Cerebellar nuclear complex (tissue), 1 donor: ENCODE data around the gene CCDC197.

ENCODE experiments used
- DNase-seq, 2 experiments: peaks; one replicate each; lab custom pipeline; 2025; lab: John Stamatoyannopoulos, UW

Gene CCDC197

DNA sequence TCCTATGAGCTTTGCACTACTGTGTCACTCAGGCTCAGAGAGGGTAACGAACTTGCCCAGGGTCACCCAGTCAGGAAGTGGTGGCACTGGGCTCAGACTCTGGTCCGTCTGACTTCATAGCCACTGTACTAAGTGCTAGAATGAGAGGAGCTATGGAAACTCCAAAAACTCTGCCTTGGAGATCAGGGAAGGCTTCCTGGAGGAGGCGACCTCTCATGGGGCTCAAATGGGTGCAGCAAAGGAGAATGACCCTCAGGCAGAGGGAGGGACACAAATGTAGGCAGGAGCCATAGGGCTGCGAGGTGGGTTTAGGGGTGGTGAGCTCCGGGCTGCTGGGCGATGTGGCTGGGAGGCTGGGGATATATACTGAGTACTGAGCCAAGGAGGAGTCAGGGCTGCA is 3.2 kb downstream of the CCDC197 start:
- DNase-seq: no peak

DNA sequence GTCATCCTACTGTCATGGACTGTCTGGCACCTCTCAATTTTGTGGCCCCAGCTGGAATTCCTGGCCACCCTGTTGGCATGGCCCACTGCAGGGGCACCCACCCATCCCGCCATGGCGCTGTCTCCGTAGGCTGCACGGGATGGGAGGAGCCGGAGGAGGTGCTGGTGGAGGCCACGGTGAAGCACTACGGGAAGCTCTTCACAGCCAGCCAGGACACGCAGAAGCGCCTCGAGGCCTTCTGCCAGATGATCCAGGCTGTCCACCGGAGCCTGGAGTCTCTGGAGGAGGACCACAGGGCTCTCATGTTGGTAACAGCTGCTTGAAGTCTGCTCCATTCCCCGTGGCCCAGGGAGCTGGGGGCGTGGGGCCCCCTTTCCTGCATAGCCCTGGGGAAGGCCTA is 3.9 kb downstream of the CCDC197 start:
- no peak for DNase-seq

DNA sequence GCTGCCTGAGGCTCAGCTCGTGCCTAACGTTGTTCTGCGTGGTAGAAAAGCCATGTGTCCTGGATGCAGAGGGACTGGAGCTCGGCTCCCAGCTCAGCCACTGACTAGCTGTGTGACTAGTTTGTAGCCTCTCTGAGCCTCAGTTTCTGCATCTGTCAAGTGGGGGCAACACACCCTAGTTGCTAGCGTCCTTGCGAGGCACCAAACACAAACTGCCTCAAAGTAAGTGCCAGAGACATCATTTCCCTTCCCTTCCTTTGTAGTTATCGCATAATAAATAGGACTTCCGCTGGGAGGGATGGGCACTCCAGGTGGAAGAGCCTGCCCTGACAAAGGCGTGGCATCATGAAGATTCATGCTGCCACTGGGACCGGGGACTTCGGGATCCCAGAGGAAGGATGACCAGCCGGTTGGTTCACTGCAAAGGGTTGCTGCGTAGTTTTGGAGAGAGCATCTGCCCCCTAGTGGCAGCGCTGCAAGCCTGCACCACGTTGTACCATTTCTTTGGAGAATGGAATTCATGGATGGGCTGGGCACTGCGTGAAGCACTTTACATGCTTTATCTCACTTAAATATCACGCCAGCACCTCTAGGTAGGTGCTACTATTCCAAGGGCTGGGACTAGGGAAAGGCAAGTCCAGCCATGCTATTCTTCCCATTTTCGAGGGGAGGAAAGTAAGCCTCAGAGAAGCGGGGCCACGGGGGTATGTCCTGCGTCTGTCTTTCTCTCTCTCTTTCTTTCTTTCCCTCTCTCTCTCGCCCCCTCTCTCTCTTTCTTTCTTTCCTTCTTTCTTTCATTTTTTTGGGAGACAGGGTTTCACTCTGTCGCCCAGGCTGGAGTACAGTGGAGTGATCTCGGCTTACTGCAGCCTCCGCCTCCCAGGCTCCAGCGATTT is 4.6 kb downstream of the CCDC197 start:
- DNase-seq: peak in 1 of 2 experiments; percentile 10

DNA sequence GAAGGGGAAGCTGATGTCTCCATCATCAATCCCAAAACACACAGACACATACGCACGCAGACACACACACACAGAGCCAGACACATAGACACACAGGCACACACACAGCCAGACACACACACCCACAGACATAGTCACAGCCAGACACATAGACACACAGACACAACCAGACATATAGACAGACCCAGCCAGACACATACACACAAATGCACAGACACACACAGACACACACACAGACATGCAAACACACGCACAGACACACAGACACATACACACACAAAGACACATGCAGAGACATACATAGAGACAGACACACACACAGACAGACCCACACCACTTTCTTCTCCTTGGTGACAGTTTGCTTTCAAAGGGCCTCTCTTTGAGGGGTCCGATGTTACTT is 6.3 kb downstream of the CCDC197 start:
- no peak for DNase-seq

DNA sequence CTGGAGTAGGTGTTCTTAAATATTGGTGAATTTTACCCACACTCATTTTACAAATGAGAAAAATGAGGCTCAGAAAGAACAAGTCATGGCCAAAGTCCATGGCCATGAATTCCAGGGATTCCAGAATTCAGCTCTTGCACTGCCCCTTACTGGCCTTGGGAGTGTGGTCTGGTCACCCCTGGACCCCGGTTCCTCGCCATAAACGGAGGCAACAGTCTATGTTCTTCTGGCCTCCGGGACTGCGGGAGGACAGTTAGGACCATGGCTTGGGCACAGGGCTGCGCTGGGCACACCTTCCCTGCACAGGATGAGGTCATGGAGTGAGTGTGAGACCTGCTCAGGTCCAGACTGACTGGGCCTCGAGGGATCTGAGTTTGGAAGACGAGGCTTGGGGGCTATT is 6.9 kb downstream of the CCDC197 start:
- no peak for DNase-seq

DNA sequence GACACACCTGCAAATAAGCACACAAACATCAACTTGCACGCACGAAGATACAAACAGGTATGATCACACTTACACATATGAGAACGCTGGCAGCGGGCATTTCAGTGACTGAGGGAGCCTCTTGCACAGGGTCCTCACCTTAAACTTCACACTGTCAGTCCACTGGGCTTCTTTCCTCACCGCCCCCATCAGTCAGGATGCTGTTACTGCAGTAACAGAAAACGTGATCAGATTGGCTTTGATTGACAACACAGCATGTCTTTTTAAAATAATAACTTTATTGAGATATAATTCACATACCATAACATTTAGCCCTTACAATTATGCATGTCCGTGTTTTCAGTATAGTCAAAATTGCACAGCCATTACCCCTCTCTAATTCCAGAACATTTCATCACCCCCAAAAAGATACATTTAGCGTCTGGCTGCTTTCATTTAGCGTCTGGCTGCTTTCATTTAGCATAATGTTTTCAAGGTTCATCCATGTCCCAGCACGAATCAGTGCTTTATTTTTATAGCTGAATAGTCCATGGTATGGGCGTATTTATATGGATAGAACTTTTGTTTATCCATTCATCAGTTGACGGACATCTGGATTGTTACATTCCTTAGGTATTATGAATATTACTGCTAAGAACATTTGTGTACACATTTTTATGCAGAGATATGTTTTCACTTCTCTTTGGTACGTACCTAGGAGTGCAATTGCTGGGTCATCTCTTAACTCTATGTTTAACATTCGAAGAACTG is 8.4 kb downstream of the CCDC197 start:
- DNase-seq: no peak

DNA sequence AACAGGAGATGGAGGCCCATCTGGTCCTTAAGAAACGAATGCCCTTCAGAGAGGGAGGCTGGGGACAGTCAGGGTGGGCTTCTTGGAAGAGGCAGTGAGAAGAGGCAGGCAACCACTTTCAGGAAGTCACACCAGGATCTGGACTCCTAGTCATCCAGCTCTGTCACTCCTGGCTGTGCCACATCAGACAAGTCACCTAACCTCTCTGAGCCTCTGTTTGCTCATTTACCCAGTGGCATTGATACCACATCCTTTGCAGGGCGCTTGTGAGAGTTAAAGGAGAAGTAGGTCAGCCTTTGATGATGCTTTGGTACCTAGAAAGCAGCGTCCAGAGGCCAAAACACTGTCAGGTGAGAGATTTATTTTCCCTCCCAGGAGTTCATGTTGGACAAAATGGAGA is 11.1 kb downstream of the CCDC197 start:
- no peak for DNase-seq

DNA sequence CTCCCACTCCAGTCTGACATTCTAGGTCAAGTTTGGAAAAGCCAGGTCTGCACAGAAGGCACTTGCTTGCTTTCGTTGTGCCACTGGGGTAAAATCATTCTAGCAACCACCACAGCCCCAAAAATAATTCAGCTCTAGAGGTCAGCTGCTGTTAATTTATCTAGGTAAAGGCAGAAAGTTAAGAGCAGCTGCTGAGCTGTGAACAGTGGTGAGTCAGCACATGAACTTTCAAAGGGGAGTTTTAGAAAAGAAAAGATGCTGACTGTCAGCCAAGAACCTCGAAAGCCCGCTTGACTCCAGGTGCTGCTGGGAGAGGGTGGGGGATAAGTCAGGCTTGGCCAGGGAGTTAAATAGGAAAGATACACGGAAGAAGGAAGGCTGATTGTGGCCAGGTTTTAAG is 12.7 kb downstream of the CCDC197 start:
- no peak for DNase-seq

DNA sequence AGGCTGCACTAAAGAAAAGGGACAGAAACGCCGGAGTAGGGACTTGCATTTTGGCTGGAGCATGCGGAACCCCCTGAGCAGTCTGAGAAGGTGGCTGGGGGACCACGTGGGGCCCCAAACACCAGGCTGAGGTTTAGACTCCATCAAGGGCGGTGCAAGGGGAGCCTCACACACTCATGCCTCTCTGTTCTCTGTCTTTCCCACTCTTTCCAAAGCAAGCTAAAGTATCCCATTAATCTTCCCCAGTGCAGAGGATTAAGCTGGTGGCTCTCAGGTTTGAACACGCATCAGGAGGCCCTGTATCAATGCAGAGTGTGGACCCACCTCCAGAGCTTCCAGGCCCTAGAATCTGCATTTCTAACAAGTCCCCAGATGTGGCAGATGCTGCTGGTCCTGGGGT is 13.5 kb downstream of the CCDC197 start:
- DNase-seq: no peak

DNA sequence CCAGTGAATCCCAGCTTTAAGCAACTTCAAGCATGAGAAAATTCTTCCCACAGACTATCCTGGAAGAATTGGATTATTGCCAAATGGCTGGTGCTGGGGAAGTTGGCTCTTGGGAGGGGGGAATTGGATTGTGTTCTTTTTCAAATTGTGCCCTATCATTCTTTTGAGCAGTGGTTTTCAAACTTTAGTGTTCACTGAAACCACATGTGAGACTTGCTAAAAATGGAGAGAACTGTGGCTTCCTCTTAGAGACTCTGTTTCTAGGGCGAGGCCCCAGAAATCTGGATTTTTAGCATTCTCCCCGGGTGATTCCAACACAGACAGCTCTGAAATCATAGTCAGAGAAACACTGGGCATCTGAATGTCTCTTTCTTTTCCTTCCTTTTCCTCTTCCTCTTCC is 14.7 kb downstream of the CCDC197 start:
- DNase-seq: no peak

DNA sequence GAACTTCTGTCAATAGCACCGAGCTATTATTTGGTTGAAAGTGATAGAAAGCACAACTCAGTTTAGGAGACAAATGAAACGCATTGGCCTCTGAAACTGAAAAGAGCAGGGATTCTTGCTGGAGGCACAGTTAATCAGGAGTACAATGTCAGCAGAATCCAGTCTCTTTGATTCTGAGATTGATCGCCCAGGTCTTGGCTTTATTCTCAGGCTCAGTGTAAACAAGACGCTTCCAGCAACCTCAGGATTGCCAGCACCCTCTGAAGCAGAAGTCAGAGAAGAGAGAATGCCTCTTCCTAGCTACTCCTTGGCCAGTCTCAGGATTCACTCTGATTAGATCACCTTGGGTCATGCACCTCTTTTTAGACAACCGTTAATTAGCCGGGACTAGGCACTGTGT is 17.3 kb downstream of the CCDC197 start:
- no peak for DNase-seq

DNA sequence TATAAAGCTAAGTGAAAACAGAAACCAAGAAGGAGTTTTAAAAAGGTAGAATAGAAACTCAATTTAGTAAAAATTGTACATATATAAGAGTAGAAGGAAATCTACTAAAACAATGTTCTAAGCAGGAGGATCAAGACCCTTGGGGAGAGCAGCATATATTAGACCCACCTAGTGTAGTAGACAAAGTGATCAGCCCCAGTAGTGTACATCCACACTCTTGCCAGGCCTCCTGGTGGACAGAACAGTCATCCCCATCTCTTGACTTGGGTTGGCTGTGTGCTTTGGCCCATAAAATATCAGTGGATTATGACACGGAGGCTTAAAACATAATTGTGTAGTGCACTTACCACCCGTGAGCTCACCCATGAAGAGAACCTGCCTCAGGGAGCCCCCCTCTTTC is 18.1 kb downstream of the CCDC197 start:
- no peak for DNase-seq

DNA sequence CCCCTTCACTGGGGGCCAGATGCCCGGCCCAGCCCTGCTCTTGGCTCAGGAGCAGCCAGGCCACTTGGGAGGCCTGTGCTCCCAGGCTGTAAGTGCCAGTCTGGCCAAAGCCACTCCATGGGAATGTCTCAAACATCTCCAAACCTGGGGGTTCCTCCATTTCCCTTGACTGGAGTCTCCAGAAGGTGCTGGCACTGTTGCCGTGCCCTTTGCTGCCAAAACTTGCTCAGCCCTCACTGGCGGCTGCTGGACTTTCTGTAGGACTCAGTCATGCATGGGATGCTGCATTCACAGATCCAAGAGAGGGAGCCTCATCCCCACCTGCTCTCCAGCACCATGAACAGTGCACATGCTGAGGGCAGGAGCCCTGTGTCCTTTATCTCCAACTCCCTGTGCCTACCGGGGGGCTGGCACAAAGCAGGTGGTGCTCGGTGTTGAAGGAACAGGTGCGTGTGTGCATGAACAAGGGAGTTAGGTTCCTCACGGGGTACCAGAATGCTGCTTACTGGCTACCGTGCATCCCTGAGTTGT is 19.4 kb downstream of the CCDC197 start:
- peak in 1 of 2 experiments; percentile 40 for DNase-seq

DNA sequence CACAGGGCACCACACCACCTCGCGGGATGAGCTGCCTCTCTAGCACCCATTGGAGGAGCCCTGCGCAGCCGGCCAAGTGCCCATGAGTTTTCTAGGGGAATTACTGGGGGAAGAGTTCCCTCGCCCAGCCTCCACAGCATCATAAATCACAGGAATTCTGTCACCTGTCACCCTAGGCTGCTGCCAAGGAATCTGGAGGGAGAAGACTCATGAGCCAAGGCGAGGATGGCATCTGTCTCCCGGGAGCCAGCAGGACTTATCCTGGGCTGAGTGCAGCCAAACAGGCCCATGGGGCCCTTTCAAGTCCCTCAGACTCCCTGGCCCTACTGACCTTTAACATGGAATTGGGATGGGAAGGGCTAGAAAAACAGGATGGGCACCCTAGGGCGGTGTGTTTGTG is 21.2 kb downstream of the CCDC197 start:
- DNase-seq: no peak

DNA sequence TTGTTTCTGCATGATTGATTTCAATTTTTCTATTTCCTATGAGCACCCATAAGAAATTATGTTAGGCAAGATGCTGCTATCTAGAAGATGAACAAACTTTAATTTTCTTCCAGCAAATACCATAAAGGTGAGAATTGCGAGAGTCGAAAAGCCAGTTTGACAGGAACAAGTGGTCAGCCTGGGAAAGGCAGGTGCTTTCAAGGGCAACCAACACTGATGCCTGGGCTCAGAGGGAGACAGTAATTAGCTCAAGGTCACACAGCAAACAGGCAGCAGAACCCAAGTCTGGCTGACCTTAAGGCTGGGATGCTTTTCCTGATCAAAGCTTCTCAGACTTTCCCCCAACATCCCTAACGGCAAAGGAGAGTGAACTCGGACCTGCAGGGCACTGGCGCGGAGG is 22.2 kb downstream of the CCDC197 start:
- no peak for DNase-seq

DNA sequence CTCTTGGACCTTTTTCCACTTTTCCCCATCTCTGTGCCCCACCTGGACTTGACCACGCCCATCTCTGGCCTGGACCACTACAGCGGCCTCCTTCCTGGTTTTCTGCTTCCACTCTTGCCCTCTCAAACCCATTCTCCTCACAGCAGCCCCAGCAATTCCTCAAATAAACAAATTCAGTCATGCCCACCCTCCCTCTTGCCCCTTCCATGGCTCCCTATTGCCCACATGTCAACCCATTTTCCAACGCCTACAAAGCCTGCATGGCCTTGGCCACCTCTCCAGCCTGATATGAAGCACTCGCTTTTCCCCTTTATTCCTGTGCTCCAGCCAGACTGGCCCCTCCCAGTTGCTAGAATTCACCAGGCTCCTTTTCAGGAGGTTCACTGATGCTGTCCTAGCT is 23.2 kb downstream of the CCDC197 start:
- DNase-seq: no peak

DNA sequence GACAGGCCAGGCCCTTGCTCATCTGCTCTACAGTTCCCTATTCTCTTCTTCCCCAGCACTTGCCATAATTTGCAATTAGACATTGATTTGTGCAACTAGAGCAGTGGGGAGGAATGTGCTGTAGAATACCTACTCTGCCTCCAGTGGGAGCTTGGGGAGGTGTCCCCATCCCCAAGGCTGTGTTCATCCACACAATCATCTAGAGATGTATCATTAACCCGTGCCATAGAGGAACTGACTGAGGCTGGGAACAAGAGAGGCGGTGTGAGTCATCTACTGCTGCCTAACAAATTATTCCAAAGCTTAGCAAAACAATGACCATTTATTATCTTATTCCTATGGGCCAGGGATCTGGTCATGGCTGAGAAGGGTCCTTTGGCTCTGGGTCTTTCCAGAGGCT is 23.9 kb downstream of the CCDC197 start:
- DNase-seq: no peak

DNA sequence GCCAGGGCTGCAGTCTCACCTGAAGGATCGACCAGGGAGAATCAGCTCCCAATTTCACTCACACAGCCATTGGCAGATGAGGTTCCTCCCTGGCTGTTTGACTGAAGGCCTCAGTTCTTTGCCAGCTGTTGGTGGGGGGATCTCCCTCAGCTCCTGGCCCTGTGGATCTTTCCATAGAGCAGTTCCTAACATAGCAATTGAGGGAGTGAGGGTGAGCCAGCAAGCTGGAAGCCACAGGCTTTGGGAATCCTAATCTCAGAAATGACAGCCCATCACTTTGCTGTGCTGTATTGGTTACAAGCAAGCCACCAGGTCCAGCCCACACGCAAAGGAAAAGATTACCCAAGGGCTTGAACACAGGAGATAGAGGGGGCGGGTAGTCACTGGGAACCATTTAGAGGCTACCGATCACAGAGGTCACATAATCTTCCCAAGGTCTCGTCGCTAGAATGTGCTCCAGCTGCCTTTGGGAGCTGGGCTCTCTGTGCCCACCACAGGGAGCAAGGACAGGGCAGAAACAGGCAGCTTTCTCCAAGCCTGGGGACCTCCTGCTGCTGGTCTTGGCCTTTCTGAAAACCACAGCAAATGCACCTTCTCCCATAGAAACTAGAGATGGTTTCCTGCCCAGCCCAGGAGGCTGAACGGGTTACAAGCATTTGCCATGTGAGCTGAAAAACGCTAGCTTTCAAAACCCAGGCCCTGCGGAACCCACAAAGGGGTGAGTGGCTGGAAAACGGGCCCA is 24.5 kb downstream of the CCDC197 start:
- DNase-seq: no peak

DNA sequence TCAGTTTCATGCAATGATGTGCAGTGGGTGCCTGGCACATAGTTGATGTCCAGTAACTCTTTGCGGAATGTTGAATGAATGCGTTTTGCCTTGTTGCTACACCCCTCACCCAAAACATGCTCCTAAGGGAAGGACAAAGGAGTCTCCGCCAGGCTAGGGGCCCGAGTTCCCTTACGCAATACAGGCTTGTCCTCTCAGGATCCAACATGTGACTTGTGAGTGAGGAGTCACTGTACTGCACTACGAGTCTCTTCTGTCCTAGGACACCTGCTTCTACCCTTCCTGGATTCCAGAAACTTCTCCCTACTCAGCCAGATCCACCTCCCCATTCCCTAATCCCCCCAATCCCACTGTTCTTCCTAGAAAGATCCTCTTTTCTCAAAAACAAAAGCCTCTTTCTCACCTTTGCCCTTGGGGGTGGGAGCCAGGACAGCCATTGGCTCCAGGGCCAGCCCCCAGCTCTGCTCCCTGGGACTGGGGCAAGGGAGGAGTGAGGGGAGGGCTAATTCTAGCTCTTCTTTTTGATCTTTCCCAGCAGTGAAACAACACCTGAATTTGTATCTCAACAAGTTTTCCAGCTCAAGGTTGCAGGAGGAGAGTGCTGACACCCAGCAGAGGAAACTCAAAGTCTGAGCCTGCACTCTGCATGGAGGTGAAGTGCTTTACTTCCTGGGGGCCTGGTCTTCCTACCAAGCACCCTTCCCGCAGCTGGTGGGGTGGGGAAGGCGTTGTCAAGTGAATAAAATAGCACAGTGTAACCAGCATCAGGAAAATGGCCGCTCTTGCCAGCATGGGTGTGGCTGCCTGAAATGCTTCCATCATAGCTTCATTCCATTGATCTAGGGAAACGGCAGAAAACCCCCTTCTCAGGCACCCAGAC is 25.7 kb downstream of the CCDC197 start:
- no peak for DNase-seq

DNA sequence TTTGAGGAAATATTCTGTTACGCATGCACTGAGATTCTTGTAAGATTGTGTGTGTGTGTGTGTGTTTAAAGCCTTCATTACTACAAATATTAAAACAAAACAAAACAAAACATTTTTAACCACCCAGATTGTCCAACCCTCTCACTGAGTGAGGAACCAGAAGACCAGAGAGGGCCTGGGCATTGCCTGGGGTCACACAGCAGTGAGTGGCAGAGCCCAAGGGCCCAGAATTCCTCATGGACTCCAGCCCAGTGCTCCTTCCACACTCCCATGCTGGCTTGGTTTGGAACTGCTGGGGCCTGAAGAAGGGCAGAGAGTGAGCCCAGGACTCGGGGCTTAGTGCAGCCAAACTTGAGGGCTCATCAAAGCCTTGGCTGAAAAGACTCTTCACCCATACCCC is 27.4 kb downstream of the CCDC197 start:
- DNase-seq: no peak

DNA sequence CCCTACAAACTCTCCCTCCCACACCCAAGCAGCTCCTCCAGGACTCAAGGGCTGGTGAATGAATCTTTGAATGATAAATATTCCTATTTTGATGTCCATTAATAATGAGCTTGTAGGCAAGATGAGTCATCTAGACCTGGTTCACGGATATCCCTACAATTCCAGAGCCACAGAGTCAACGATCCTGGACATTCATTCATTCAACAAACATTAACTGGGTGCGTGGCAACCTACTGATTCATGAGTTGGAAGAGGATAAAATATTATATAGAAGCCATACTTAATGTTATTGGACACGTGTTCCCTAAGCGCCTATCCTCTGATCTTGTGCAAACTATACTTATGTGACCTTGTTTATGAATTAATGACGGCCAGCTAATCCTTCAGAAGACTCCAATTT is 28.6 kb downstream of the CCDC197 start:
- DNase-seq: no peak
